Posterior vena cava (tissue), 2 donors: ENCODE measurements around the gene FSIP1. TPM values are rescaled to one million over a fixed set of nuclear protein-coding genes. Genes with fewer than 3 reads are reported as not detected.
A peak's percentile ranks its signal among the peaks of the same experiment; 100 is the strongest.

ENCODE experiments used
- DNase-seq: peaks from one replicate; pipeline ENCODE4 v3.0.0-alpha.2; 2020; ENCODE audit warnings: low spot score
- intact Hi-C, 2 donors: fragments of 100-400 bp; cut with DNase I; formaldehyde crosslinking; loops; one replicate each; pipeline versions ENCODE4 v1.14.1 to v1.14.2; 2022 to 2023
- total RNA-seq, 2 donors: library from RNA; stranded (reverse); fragmentation: NEBNext Ultra II Directional; extraction: Animal tissue kit (Norgen Biotek cat#: 25700); gene quantifications; one replicate each; pipeline ENCODE4 v1.2.1, GENCODE V29; 2021
- donor health status: DM: yes; HTN: yes; CAD: no.
- donor health status: DM: yes; HTN: yes; CAD: no.

FSIP1 gene
- total RNA-seq, 2 donors from 2014 or later = 0.69 to 1.00 TPM

- DNase-seq = peak; percentile 64
- intact Hi-C loops = no loop called here
Measured at GRCh38 chr15:39593656-39594445, 188.8 kb downstream of the FSIP1 start.

- intact Hi-C loops = no loop called here
- peak; percentile 80 for DNase-seq
Measured at GRCh38 chr15:39593071-39593655, 189.5 kb downstream of the FSIP1 start.

DNA sequence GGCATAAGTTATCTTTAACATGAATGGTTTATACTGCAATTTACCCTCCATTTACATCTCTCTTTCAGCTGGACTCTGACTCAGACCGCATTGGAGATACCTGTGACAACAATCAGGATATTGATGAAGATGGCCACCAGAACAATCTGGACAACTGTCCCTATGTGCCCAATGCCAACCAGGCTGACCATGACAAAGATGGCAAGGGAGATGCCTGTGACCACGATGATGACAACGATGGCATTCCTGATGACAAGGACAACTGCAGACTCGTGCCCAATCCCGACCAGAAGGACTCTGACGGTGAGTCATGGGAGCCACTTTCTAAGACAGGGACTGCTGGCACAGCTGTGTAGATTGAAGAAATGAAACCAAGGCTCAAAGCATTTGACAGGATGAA is 190.1 kb downstream of the FSIP1 start:
- intact Hi-C loops = no loop called here
- peak; percentile 70 for DNase-seq

DNA sequence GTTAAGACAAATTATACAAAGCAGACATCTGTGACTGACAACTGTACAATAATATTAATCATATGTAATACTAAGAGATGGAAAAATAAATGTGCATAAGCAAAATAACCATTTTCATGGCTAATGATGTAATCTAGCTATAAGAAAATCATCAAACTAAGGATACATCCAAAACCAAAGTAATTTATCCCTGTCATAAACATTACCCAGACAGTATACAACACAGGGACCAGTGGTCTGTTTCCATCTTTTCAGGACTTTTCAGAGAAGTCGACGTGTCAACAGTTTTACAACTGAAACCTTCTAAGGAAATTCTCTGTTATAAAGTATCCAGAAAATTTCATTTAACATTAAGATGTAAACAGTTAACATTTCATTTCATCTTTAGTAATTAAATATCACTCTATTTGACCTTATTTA is 190.7 kb downstream of the FSIP1 start:
- no peak for DNase-seq
- intact Hi-C loops = no loop called here

- DNase-seq = no peak
- intact Hi-C loops = no loop called here
Measured at GRCh38 chr15:39591141-39591895, 191.3 kb downstream of the FSIP1 start.

DNA sequence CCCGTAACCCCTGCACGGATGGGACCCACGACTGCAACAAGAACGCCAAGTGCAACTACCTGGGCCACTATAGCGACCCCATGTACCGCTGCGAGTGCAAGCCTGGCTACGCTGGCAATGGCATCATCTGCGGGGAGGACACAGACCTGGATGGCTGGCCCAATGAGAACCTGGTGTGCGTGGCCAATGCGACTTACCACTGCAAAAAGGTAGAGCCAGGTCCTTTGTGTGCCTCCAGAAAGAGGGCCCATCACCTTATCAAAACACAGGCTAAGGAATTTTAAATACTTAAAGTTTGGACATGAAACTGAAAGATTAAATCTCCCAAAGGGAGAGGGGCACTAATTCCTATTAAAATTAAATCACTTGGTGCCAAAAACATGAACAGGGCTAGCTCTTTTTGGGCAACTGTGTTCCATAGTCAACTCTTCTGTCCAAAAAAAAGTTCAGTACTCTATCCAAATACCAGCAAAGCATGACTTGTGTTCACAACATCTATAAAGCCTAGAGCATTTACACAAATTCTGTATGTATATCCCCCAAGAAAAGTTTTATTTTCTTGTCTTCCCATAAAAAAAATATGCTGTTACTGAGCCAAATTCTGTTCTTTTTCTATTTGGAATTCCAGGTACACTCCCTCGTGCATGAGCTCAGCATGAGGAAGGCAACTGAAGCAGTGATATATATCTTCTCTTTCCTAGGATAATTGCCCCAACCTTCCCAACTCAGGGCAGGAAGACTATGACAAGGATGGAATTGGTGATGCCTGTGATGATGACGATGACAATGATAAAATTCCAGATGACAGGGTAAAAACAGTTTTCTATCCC is 192.6 kb downstream of the FSIP1 start:
- DNase-seq = no peak
- intact Hi-C loops = loop anchor here in 1 of 2 donors (5.0 to 10.0 kb wide), 2 partner anchors 775 to 953 kb away; no protein-coding TSS in a partner anchor

DNA sequence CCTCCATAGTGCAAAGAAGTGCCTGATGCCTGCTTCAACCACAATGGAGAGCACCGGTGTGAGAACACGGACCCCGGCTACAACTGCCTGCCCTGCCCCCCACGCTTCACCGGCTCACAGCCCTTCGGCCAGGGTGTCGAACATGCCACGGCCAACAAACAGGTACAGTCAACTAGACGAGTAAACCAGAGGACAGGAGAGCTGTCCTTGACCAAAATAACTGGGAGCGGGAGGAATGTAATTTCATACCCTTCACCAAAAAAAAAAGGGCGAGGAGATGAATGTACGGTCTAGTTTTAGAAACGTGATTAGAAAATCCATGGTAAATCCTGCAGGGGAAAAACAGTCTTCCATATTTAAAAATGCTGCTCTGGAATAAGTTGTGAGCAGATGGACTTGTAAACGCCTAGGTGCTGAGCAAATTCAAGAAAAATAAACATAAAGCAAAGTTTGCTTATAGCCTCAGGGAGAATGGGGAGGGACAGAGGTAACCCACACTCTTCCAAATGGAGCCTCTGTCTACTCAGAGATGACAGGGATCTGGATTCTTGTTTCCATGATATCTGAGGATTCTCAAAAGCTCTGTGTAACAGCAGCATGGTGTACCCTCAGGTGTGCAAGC is 193.3 kb downstream of the FSIP1 start:
- intact Hi-C loops = loop anchor here in 1 of 2 donors (5.0 to 10.0 kb wide), 2 partner anchors 775 to 952 kb away; no protein-coding TSS in a partner anchor
- DNase-seq = no peak

DNA sequence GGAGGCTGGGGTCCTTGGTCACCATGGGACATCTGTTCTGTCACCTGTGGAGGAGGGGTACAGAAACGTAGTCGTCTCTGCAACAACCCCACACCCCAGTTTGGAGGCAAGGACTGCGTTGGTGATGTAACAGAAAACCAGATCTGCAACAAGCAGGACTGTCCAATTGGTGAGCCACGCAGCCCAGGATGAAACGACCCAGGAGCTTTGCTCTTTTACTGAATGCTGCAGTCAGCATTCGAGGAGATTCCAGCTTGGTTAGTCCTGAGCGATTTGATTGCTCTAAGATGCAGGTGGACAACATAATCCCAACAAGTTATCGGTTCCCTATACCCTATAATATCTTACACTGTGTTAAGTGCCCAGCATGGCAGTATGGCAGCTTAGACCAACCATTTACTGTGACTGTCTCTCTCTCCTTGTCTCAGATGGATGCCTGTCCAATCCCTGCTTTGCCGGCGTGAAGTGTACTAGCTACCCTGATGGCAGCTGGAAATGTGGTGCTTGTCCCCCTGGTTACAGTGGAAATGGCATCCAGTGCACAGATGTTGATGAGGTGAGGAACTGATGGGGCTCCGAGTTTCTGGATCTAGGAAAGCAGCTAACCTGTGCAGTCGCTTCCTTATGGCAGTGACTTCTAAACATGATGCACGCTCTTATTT is 194.0 kb downstream of the FSIP1 start:
- intact Hi-C loops = loop anchor here in 1 of 2 donors (5.0 to 10.0 kb wide), 2 partner anchors 774 to 951 kb away; no protein-coding TSS in a partner anchor
- DNase-seq = no peak

DNA sequence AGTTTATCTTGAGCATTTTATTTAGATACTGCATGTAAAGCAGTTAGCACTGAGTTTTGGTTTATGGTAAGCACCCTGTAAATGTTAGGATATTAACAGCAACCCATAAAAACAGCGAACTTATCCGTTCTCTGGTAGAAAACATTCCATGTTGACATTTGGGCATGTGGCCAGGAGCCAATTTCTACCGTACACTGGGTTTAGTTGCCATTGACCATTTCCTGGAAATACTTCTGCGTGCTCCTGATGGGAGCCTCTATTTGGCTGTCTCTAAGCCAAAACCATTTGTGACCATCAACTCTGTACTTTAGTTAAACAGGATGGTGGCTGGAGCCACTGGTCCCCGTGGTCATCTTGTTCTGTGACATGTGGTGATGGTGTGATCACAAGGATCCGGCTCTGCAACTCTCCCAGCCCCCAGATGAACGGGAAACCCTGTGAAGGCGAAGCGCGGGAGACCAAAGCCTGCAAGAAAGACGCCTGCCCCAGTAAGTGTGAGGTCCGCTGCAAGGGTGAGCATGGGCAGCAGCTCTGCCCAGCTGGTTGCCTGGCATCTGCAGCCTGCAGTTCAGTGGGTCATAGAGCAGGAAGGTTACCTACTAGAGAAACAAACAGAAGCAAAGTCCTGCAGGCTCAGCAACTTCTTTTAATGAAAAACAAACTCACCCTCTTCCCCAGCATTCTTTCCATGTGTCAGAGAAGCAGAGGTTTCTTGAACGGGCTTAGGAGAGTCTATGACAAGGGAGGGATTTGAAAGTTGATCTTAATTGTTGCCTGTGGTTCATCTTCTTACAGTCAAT is 194.7 kb downstream of the FSIP1 start:
- no peak for DNase-seq
- intact Hi-C loops = loop anchor here in 1 of 2 donors (5.0 to 10.0 kb wide), 2 partner anchors 773 to 951 kb away; no protein-coding TSS in a partner anchor

DNA sequence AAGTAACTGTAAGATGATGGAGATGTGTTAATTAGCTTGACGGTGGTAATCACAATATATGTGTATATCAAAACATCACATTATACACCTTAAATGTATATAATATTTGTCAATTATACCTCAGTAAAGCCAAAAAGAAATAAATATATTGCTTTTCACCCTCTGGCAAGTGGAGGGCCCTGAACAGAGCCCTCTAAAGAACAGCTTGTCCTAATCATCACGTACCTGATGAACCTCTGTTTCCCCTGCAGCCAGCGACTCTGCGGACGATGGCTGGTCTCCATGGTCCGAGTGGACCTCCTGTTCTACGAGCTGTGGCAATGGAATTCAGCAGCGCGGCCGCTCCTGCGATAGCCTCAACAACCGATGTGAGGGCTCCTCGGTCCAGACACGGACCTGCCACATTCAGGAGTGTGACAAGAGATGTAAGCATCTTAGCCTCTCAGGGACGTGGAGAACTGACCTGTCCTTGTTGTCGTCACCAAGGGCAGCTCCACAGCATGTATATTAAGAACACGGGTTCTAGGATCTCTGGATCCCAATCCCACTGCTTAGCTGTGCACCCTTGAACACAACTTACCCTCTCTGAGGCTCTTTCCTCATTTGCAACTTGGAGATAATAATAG is 195.4 kb downstream of the FSIP1 start:
- intact Hi-C loops = loop anchor here in 1 of 2 donors (5.0 to 10.0 kb wide), 2 partner anchors 772 to 950 kb away; no protein-coding TSS in a partner anchor

GRCh38 chr15:39586387-39587095 is 196.1 kb downstream of the FSIP1 start:
- DNase-seq = no peak
- intact Hi-C loops = loop anchor here in 1 of 2 donors (5.0 to 10.0 kb wide), 2 partner anchors 772 to 949 kb away; no protein-coding TSS in a partner anchor

More for the DNA sequence above, 195.4 kb downstream of the FSIP1 start:
- DNase-seq = no peak

GRCh38 chr15:39585871-39586301 is 196.8 kb downstream of the FSIP1 start:
- DNase-seq = no peak
- intact Hi-C loops = loop anchor here in 1 of 2 donors (5.0 to 10.0 kb wide), 2 partner anchors 771 to 949 kb away; no protein-coding TSS in a partner anchor

- intact Hi-C loops = loop anchor here in 1 of 2 donors (5.0 to 10.0 kb wide), 2 partner anchors 771 to 948 kb away; no protein-coding TSS in a partner anchor
- peak; percentile 67 for DNase-seq
Measured at GRCh38 chr15:39585389-39585841, 197.2 kb downstream of the FSIP1 start.

DNA sequence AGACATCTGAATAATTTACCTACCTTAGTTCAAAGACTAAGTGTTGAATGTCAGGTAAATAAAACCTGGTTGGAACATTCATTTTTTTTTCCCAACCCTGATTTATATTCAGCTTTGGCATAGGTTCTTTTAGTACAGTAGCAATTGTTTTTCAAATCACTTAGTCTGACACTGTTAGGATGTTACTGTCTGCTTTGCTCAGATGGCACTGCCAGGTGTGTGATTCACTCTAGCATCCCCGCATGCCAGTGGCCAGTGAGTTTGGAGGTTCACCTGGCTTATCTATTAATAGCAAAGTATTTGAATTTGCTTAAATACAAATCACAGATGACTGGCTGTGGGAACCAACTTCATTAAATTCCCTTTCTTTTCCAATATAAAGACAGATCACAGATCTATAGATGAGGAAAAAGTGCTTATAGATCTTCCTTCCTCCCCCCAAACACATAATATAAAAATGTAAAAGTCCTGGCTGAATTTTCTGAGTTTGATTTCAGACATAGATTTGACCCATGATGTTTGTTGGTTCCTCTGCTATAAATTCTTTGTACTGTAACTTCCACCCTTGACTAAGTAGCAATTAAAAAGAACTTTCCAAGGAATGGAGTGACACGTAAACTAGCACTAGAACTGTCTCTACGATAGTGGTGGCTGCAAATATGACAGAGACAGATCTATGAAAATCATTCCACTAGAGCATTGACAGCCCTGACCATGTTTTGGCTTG is 197.8 kb downstream of the FSIP1 start:
- intact Hi-C loops = loop anchor here (5.0 to 10.0 kb wide), 3 partner anchors 413 to 948 kb away; no protein-coding TSS in a partner anchor
- DNase-seq = no peak

- intact Hi-C loops = loop anchor here (5.0 to 10.0 kb wide), 2 partner anchors 412 to 769 kb away; no protein-coding TSS in a partner anchor
- no peak for DNase-seq
Measured at GRCh38 chr15:39584266-39584659, 198.4 kb downstream of the FSIP1 start.
